ENCODE measurements around the gene SLC44A4.
"Not testable (repeated sequence)": the region's sequence is repeated elsewhere in the genome, so short reads cannot be mapped to it uniquely, and the experiment has no call there.

The SLC44A4 gene

DNA sequence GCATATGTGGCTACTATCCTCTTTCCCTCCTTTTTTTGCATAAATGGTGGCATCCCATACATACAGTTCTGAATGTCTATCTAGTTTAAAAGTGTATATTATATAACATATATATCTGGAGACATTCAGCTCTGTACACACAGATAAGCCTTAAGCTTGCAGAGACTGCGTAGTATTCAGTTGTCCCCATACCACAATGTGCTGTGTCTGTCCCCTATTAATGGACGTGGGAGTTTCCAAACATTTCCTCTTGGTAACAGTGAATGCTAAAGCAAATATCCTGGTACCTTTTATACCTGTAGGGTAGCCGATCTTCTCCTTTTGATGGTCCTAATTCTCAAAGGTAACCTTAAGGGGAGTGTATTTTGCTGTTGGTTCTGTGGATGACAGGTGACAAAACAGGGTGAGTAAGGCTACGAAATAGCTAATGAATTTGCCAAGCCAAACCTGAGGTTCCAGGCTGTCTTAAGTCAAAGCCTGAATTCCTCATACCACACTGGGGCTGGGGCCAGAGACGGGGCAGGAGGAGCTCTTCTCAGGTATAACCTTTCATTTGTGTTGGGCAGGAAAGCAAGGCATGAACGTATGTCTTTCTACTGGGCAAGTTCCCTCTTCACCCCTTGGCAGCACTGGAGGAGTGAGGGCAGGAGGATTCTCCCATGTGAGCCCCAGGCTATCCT, 41.0 kb upstream of the SLC44A4 start:
- H3K4me3 ChIP-seq, result no peak overlapping the region
- TF ChIP-seq CTCF (IDR thresholded peaks at IDR 0.05), result no peak
- no peak for DNase-seq (ENCODE audit: low spot score)
- H3K27ac ChIP-seq, result no peak overlapping the region

- no peak overlapping the region for H3K4me3 ChIP-seq
- TF ChIP-seq CTCF (IDR thresholded peaks at IDR 0.05), result no peak
- no peak overlapping the region for H3K27ac ChIP-seq
- DNase-seq (ENCODE audit: low spot score), result no peak
Observed at GRCh38 chr6:31918069-31918720, 39.4 kb upstream of the SLC44A4 start.

DNA sequence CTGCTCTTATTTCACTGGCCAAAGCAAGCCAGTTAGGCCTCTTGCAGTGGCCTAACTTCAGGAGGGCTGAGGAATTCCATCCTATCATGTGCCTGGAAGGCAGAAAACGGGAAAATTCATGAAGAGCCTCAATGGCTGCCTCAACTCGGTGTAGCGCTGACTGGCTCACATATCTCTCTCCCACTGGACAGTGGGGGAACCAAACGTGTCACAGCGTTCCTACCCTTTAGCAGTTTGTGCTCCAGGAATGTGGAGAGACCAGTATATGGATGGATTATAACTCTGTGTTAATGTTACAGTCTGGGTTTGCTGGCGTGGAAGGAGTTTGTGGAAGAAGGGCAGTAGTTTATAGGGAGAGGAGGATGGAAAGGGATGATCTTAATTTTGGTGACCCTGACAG, 37.0 kb upstream of the SLC44A4 start:
- no peak for DNase-seq (ENCODE audit: low spot score)

GRCh38 chr6:31915351-31915750, 36.6 kb upstream of the SLC44A4 start:
- no peak for TF ChIP-seq CTCF (IDR thresholded peaks at IDR 0.05)
- no peak for DNase-seq (ENCODE audit: low spot score)
- no peak overlapping the region for H3K27ac ChIP-seq
- no peak overlapping the region for H3K4me3 ChIP-seq

More for the DNA sequence above, 37.0 kb upstream of the SLC44A4 start:
- H3K27ac ChIP-seq, result no peak overlapping the region
- no peak for TF ChIP-seq CTCF (IDR thresholded peaks at IDR 0.05)
- no peak overlapping the region for H3K4me3 ChIP-seq

- DNase-seq (ENCODE audit: low spot score), result no peak
- no peak for TF ChIP-seq CTCF (IDR thresholded peaks at IDR 0.05)
- H3K4me3 ChIP-seq, result no peak overlapping the region
- no peak overlapping the region for H3K27ac ChIP-seq
Observed at GRCh38 chr6:31911826-31912585, 33.2 kb upstream of the SLC44A4 start.

DNA sequence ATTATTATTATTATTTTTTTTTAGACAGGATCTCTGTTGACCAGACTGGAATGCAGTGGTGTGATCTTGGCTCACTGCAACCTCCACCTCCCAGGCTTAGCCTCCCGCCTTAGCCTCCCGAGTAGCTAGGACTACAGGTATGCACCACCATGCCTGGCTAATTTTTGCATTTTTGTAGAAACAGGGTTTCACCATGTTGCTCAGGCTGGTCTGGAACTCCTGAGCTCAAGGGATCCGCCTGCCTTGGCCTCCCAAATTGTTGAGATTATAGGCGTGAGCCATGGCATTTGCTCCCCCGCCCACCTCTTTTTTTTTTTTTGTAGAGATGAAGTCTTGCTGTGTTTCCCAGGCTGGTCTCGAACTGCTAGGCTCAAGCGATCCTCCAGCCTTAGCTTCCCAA, 30.5 kb upstream of the SLC44A4 start:
- H3K27ac ChIP-seq; H3K4me3 ChIP-seq; DNase-seq (ENCODE audit: low spot score): not testable (repeated sequence)

DNA sequence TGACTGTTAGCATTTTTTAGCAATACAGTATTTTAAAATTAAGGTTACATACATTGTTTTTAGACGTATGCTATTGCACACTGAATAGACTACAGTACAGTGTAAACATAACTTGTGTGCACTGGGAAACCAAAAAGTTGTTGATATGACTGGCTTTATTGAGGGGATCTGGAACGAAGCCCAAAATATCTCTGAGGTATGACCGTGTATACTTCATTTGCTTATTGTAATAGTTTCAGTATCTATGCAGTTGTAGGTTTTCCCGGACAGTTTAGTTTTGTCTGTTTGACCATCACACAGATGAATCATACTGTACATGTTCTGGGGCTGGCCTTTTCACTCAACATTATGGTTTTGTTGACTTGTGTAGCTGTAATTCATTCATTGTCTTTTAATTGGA, 30.0 kb upstream of the SLC44A4 start:
- Histone ChIP-seq H3K27ac (no peak overlapping the region), H3K4me3 (no peak overlapping the region)
- no peak for DNase-seq (ENCODE audit: low spot score)
- TF ChIP-seq CTCF (IDR thresholded peaks at IDR 0.05), result no peak

- not testable (repeated sequence) for DNase-seq (ENCODE audit: low spot score); H3K4me3 ChIP-seq; H3K27ac ChIP-seq
Observed at GRCh38 chr6:31908255-31908654, 29.5 kb upstream of the SLC44A4 start.
